H1 (cell line): ENCODE data around the gene ATP5F1A. TPM values are rescaled to one million over a fixed set of nuclear protein-coding genes. Genes with fewer than 3 reads are reported as not detected.

ENCODE experiments used
- CTCF ChIA-PET: fragments of 300-600 bp; sonication (Branson Sonifier 250); formaldehyde crosslinking; loops from one replicate; lab custom pipeline; 2021; ENCODE audit not compliant: partially characterized antibody; lab: Charles Lee
- POLR2A ChIA-PET: fragments of 300-600 bp; sonication (Branson Sonifier 250); formaldehyde crosslinking; loops from one replicate; lab custom pipeline; 2021; ENCODE audit warnings: inconsistent platforms; ENCODE audit not compliant: partially characterized antibody; lab: Charles Lee
- DNase-seq, 2 experiments: peaks; one replicate each; pipeline versions ENCODE4 v3.0.0 to v3.0.0-alpha.2; 2010 to 2022; ENCODE audit warnings: low spot score in 2 of 2, low read depth in 1 of 2, mixed read lengths in 1 of 2
- FAIRE-seq: peaks from 2 replicates; lab custom pipeline; 2011; peaks lifted over from hg19 to GRCh38; lab: Jason Lieb, UNC
- H2AFZ ChIP-seq: 2 replicates; pipeline ENCODE4 v1.8.1; 2012; ENCODE audit warnings: low read length, inconsistent platforms
- H2AK5ac ChIP-seq: 2 replicates; pipeline ENCODE4 v1.6.1; 2013; ENCODE audit warnings: low read depth, low read length
- H2BK120ac ChIP-seq: replicated peaks from 2 replicates; pipeline ENCODE3; 2013; ENCODE audit warnings: low read depth, low read length, inconsistent platforms
- H2BK12ac ChIP-seq: 2 replicates; pipeline ENCODE4 v1.6.1; 2013; ENCODE audit warnings: low read depth, low read length
- H2BK15ac ChIP-seq: 2 replicates; pipeline ENCODE4 v1.6.1; 2013; ENCODE audit warnings: low read length
- H2BK20ac ChIP-seq: 2 replicates; pipeline ENCODE4 v1.6.1; 2013; ENCODE audit warnings: low read length
- H2BK5ac ChIP-seq: 2 replicates; pipeline ENCODE4 v1.6.1; 2013; ENCODE audit warnings: low read depth, low read length
- H3K14ac ChIP-seq: 2 replicates; pipeline ENCODE4 v1.6.1; 2013; ENCODE audit warnings: inconsistent platforms; ENCODE audit not compliant: insufficient read length
- H3K18ac ChIP-seq: 2 replicates; pipeline ENCODE4 v1.6.1; 2013; ENCODE audit warnings: low read length; ENCODE audit errors: extremely low read depth
- H3K23ac ChIP-seq: 2 replicates; pipeline ENCODE4 v1.6.1; 2013; ENCODE audit warnings: inconsistent platforms; ENCODE audit not compliant: insufficient read length
- H3K23me2 ChIP-seq: 2 replicates; pipeline ENCODE4 v1.6.1; 2013; ENCODE audit warnings: low read depth, low read length
- H3K27ac ChIP-seq: 2 replicates; pipeline ENCODE4 v1.6.1; 2011; ENCODE audit warnings: low read depth, low read length, inconsistent platforms
- H3K27me3 ChIP-seq, 4 experiments: replicated peaks in 1 of 4; 1 replicate in 1 of 4; 2 replicates in 3 of 4; pipeline versions ENCODE4 v1.6.1 to v1.8.1; 2011 to 2013; ENCODE audit warnings: low read length in 3 of 4, mild to moderate bottlenecking in 3 of 4, inconsistent platforms in 2 of 4, mixed read lengths in 2 of 4, moderate library complexity in 1 of 4; ENCODE audit not compliant: control insufficient read depth in 3 of 4, insufficient read depth in 3 of 4; ENCODE audit errors: extremely low read depth in 1 of 4
- H3K36me3 ChIP-seq, 4 experiments: 2 replicates each; pipeline versions ENCODE4 v1.6.1 to v1.8.1; 2011 to 2013; ENCODE audit warnings: mild to moderate bottlenecking in 4 of 4, low read length in 3 of 4, moderate library complexity in 2 of 4, control low read depth in 1 of 4, inconsistent platforms in 1 of 4; ENCODE audit not compliant: insufficient read depth in 4 of 4, control insufficient read depth in 2 of 4
- H3K4ac ChIP-seq: replicated peaks from 2 replicates; pipeline ENCODE3; 2013; ENCODE audit warnings: low read length, low read depth, mixed read lengths, inconsistent platforms; ENCODE audit not compliant: insufficient read length
- H3K4me1 ChIP-seq, 4 experiments: replicated peaks in 1 of 4; 1 replicate in 1 of 4; 2 replicates in 3 of 4; pipeline versions ENCODE4 v1.6.1 to v1.8.1; 2011 to 2013; ENCODE audit warnings: low read length in 3 of 4, inconsistent platforms in 2 of 4, mixed read lengths in 1 of 4; ENCODE audit not compliant: insufficient read depth in 4 of 4, control insufficient read depth in 3 of 4
- H3K4me2 ChIP-seq, 2 experiments: 2 replicates each; pipeline versions ENCODE4 v1.6.1 to v1.8.1; 2011 to 2013; ENCODE audit warnings: low read depth in 2 of 2, low read length in 2 of 2, control low read depth in 1 of 2, inconsistent platforms in 1 of 2, mild to moderate bottlenecking in 1 of 2; ENCODE audit not compliant: insufficient read depth in 1 of 2
- H3K4me3 ChIP-seq, 4 experiments: fragments of 200-600, 300-600 bp in 1 of 4; sonication (generic), shearing (Covaris generic), sonication (Bioruptor Twin) in 1 of 4; 2 replicates each; pipeline versions ENCODE4 v1.5.1 to v1.8.1; 2011 to 2016; ENCODE audit warnings: low read length in 4 of 4, low read depth in 3 of 4, control low read depth in 2 of 4, inconsistent platforms in 2 of 4, mild to moderate bottlenecking in 2 of 4, mixed read lengths in 1 of 4, moderate library complexity in 1 of 4; ENCODE audit not compliant: insufficient read depth in 2 of 4; ENCODE audit errors: extremely low read depth in 1 of 4
- H3K56ac ChIP-seq: replicated peaks from 2 replicates; pipeline ENCODE3; 2013; ENCODE audit warnings: low read depth, mild to moderate bottlenecking, mixed read lengths, low read length, inconsistent platforms; ENCODE audit not compliant: insufficient read length
- H3K79me1 ChIP-seq: 2 replicates; pipeline ENCODE4 v1.6.1; 2013; ENCODE audit warnings: low read depth, low read length, control low read depth
- H3K79me2 ChIP-seq, 2 experiments: 2 replicates each; pipeline versions ENCODE4 v1.6.1 to v1.8.1; 2012 to 2013; ENCODE audit warnings: low read length in 2 of 2, mild to moderate bottlenecking in 2 of 2, inconsistent platforms in 1 of 2; ENCODE audit not compliant: insufficient read depth in 2 of 2, control insufficient read depth in 1 of 2
- H3K9ac ChIP-seq, 4 experiments: replicated peaks in 1 of 4; 1 replicate in 1 of 4; 2 replicates in 3 of 4; pipeline versions ENCODE4 v1.6.1 to v1.8.1; 2011 to 2013; ENCODE audit warnings: low read depth in 3 of 4, low read length in 3 of 4, control low read depth in 2 of 4, mild to moderate bottlenecking in 2 of 4, moderate library complexity in 2 of 4, inconsistent platforms in 1 of 4; ENCODE audit errors: extremely low read depth in 1 of 4
- H3K9me3 ChIP-seq, 2 experiments: 2 replicates each; pipeline versions ENCODE4 v1.6.1 to v1.8.1; 2012 to 2013; ENCODE audit warnings: mild to moderate bottlenecking in 2 of 2, moderate library complexity in 2 of 2, control low read depth in 1 of 2, inconsistent platforms in 1 of 2, low read depth in 1 of 2, low read length in 1 of 2, mixed read lengths in 1 of 2; ENCODE audit not compliant: insufficient read depth in 2 of 2
- H4K20me1 ChIP-seq, 2 experiments: replicated peaks in 1 of 2; 2 replicates each; pipeline versions ENCODE3 to v1.8.1; 2011 to 2013; ENCODE audit warnings: inconsistent platforms in 2 of 2, low read length in 2 of 2, mild to moderate bottlenecking in 1 of 2; ENCODE audit not compliant: insufficient read depth in 2 of 2, control insufficient read depth in 1 of 2
- H4K5ac ChIP-seq: 2 replicates; pipeline ENCODE4 v1.6.1; 2013; ENCODE audit warnings: low read length, low read depth, mixed read lengths, inconsistent platforms; ENCODE audit not compliant: insufficient read length
- H4K8ac ChIP-seq: 2 replicates; pipeline ENCODE4 v1.8.0; 2013; ENCODE audit warnings: mild to moderate bottlenecking, moderate library complexity, low read length, inconsistent platforms; ENCODE audit not compliant: insufficient read depth; ENCODE audit errors: extremely low read depth
- H4K91ac ChIP-seq: replicated peaks from 2 replicates; pipeline ENCODE3; 2013; ENCODE audit warnings: low read length, mixed read lengths, inconsistent platforms; ENCODE audit not compliant: insufficient read length
- CHD2 ChIP-seq: IDR thresholded peaks from 2 replicates; pipeline ENCODE4 v1.6.1; 2012; ENCODE audit warnings: low read length, improper control_type of control experiment
- CTBP2 ChIP-seq: IDR thresholded peaks from 2 replicates; pipeline ENCODE4 v1.7.0; 2011; ENCODE audit warnings: borderline replicate concordance, mild to moderate bottlenecking, moderate library complexity, mixed read lengths, low read length; ENCODE audit not compliant: insufficient read depth, insufficient read length
- HDAC2 ChIP-seq, 2 experiments: fragments of 300-600 bp in 1 of 2; sonication (generic) in 1 of 2; IDR thresholded peaks; 2 replicates each; pipeline ENCODE4 v1.6.1; 2011 to 2012; ENCODE audit warnings: low read depth in 2 of 2, low read length in 2 of 2, mild to moderate bottlenecking in 2 of 2, moderate library complexity in 2 of 2, borderline replicate concordance in 1 of 2, inconsistent platforms in 1 of 2
- POLR2A ChIP-seq, 2 experiments: IDR thresholded peaks; 1 replicate in 1 of 2; 2 replicates in 1 of 2; pipeline ENCODE4 v1.6.1; 2011; ENCODE audit warnings: low read depth in 2 of 2, low read length in 2 of 2, mild to moderate bottlenecking in 2 of 2; ENCODE audit errors: control extremely low read depth in 1 of 2
- RNF2 ChIP-seq: fragments of 200-900, 300-1000 bp; sonication (generic); IDR thresholded peaks from 2 replicates; pipeline ENCODE4 v1.7.1; 2016; ENCODE audit warnings: borderline replicate concordance, low read depth, mild to moderate bottlenecking, antibody characterized with exemption, low read length; ENCODE audit not compliant: poor library complexity, severe bottlenecking; ENCODE audit errors: missing control alignments
- SAP30 ChIP-seq: fragments of 300-600 bp; sonication (generic); IDR thresholded peaks from 2 replicates; pipeline ENCODE4 v1.7.1; 2012; ENCODE audit warnings: low read length, moderate library complexity, mild to moderate bottlenecking, inconsistent platforms; ENCODE audit not compliant: insufficient read depth, insufficient replicate concordance
- SP1 ChIP-seq: IDR thresholded peaks from 2 replicates; pipeline ENCODE4 v1.6.1; 2011; ENCODE audit warnings: low read depth, low read length
- WGBS, 2 experiments: shearing (Covaris generic) in 1 of 2; methylation state at CpG; one replicate each; pipeline versions ENCODE4 v1.1.6 to v1.1.7; 2013 to 2015; ENCODE audit warnings: low lambda C conversion rate in 2 of 2, mixed read lengths in 2 of 2, inconsistent platforms in 1 of 2, low coverage in 1 of 2, missing lambda C conversion rate in 1 of 2; ENCODE audit not compliant: insufficient replicate concordance in 2 of 2, insufficient coverage in 1 of 2, insufficient read length in 1 of 2; ENCODE audit errors: extremely low coverage in 1 of 2, missing lambda C conversion rate in 1 of 2; 5-methylcytosine and 5-hydroxymethylcytosine counted together
- polyA plus RNA-seq, 7 experiments: library from polyadenylated mRNA; depleted of rRNA in 3 of 7; stranded (reverse) in 5 of 7; unstranded in 2 of 7; fragments of >200 nt in 5 of 7; fragments of 200-250 nt in 2 of 7; gene quantifications; 1 replicate in 5 of 7; 2 replicates in 1 of 7; 4 replicates in 1 of 7; pipeline versions ENCODE4 v1.2.1 to v1.2.3, GENCODE V29; 2011 to 2013; ENCODE audit warnings: missing spikeins in 2 of 7, mixed read lengths in 2 of 7
- total RNA-seq: library from RNA; stranded (reverse); fragmentation: NEBNext Ultra II Directional; extraction: Animal tissue kit (Norgen Biotek cat#: 25700); gene quantifications from 2 replicates; pipeline ENCODE4 v1.2.1, GENCODE V29; 2021
- TF ChIP-seq, protein P1 (sequence below): IDR thresholded peaks from 2 replicates; pipeline ENCODE4 v1.6.1; 2012; ENCODE audit warnings: low read length, inconsistent platforms

ATP5F1A gene
- total and polyA plus RNA-seq, 2 of the 8 experiments (the other 6 are each of a cell fraction or from before 2014, with no cell fraction given): 685 to 970 TPM

DNA sequence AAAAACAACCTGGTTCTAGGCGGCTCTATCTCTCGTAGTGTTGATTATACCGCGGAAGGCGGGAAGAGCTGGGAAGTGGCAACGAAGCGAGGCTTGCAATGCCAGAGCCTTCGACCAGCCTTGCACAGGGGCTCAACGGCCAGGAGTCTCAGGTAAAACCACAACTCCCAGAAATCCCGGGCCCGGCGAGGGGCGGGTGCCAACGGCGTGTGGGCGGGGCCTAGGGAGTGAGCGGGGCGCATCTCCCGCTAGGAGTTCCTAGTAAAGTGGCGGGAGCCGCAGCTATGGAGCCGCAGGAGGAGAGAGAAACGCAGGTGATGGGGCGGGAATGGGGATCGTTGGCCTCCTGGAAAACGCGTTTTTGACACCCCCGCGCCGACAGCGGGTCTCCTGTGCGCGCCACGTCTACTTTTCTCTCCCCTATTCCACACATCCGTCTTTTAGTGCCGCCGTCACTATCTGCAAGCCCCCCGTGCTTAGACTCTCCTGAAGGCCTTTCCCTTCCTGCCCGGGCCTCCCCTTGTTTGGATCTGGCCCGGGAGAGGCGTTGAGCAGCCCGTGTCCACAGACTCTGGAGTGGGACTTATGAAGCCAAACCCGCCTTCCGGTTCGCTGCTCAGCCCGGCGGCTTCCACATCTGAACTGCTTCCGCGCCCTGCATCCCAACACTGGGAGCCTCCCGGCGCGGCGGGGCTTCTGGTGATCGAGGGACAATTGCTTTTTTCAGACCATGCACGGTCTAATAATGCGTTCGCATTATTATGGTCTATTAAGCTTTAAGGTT is 6.2 kb upstream of the ATP5F1A start, which contains the start of gene HAUS1:
Gene HAUS1, plus strand, starts transcription at position 258 of the 784 bp plus-strand sequence. Its CDS starts 27 bp downstream, at position 285.
- Histone ChIP-seq H2BK120ac (no peak within 1 kb of the TSS), H2BK20ac (no peak within 1 kb of the TSS), H3K4me2 (peak within 1 kb of the TSS; percentile 67), H3K23ac (no peak within 1 kb of the TSS), H2BK12ac (no peak within 1 kb of the TSS), H3K36me3 (peaks cover 0 to 28% (median 7%) of the 10 kb centered on the region in 4 experiments; a peak in 5 of 8 replicates), H2BK5ac (peak within 1 kb of the TSS; percentile 67; the same call in 1 of the 2 replicates), H2AFZ (peak within 1 kb of the TSS; percentile 64; the same call in 1 of the 2 replicates), H3K79me2 (peaks cover 0 to 16% of the 10 kb centered on the region in 2 experiments; a peak in 2 of 4 replicates), H3K23me2 (no peaks in the 10 kb centered on the region), H3K4me1 (no peaks in the 10 kb centered on the region; a peak in 1 of 7 replicates), H4K91ac (no peak within 1 kb of the TSS), H3K79me1 (no peaks in the 10 kb centered on the region; the same call in 1 of the 2 replicates), H4K20me1 (no peaks in the 10 kb centered on the region), H3K9ac (peak within 1 kb of the TSS; percentile 89 to 97 (median 92)), H3K27ac (peak within 1 kb of the TSS; percentile 81), H3K4ac (peak within 1 kb of the TSS; percentile 4), H3K27me3 (no peaks in the 10 kb centered on the region), H3K14ac (no peak within 1 kb of the TSS), H3K18ac (peak within 1 kb of the TSS; percentile 44), H4K5ac (peak within 1 kb of the TSS; percentile 23), H2AK5ac (no peak within 1 kb of the TSS), H3K4me3 (peak within 1 kb of the TSS; percentile 73 to 88 (median 82)), H3K56ac (peak within 1 kb of the TSS; percentile 42), H4K8ac (peak within 1 kb of the TSS; percentile 96), H2BK15ac (no peak within 1 kb of the TSS), H3K9me3 (no peaks in the 10 kb centered on the region)
- 1% methylated on average over 49 of the region's 57 CpGs; no CpG with 5 or more reads in 1 of the 2 experiments for WGBS, 2 experiments
- POLR2A ChIA-PET: interaction anchor here (1.0 to 1.4 kb wide), 5 partner anchors 9 to 43 kb away, joined by 3 to 7 read pairs (median 4); partner anchors contain the start of gene PSTPIP2
- FAIRE-seq: no peak
- CTCF ChIA-PET: interaction anchor here (1.2 kb wide), 1 partner anchor 39 kb away, joined by 3 read pairs; no protein-coding TSS in a partner anchor
- DNase-seq: peak; percentile 70 to 97
- no peak for TF ChIP-seq CHD2
- TF ChIP-seq POLR2A (IDR thresholded peaks at IDR 0.05; ENCODE audit: control extremely low read depth in 1 of 2, low read depth in 2 of 2, low read length in 2 of 2): peak; percentile 83 to 95
- peak; percentile 67; the same call in 1 of the 2 replicates for TF ChIP-seq SP1
- TF ChIP-seq HDAC2 (IDR thresholded peaks at IDR 0.05; ENCODE audit: borderline replicate concordance in 1 of 2, low read depth in 2 of 2, low read length in 2 of 2): no peak
- TF ChIP-seq, protein P1, sequence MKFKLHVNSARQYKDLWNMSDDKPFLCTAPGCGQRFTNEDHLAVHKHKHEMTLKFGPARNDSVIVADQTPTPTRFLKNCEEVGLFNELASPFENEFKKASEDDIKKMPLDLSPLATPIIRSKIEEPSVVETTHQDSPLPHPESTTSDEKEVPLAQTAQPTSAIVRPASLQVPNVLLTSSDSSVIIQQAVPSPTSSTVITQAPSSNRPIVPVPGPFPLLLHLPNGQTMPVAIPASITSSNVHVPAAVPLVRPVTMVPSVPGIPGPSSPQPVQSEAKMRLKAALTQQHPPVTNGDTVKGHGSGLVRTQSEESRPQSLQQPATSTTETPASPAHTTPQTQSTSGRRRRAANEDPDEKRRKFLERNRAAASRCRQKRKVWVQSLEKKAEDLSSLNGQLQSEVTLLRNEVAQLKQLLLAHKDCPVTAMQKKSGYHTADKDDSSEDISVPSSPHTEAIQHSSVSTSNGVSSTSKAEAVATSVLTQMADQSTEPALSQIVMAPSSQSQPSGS: no peak
- TF ChIP-seq SAP30: peak; percentile 83
- no peak for TF ChIP-seq CTBP2
- no peak for TF ChIP-seq RNF2
